Sigmoid colon (tissue), 4 donors: ENCODE measurements around the gene CCL4.
"Not testable (repeated sequence)": the region's sequence is repeated elsewhere in the genome, so short reads cannot be mapped to it uniquely, and the experiment has no call there.

Source experiments
- EP300 ChIP-seq, 4 donors: sonication (generic); formaldehyde crosslinking; IDR thresholded peaks; one replicate each; pipeline ENCODE4 v1.6.1; 2017; ENCODE audit warnings: antibody characterized with exemption in 4 of 4
- POLR2A ChIP-seq, 2 donors: fragments of 450-650 bp; IDR thresholded peaks; one replicate each; pipeline ENCODE4 v1.6.1; 2016; ENCODE audit warnings: antibody characterized with exemption in 2 of 2, mild to moderate bottlenecking in 2 of 2, moderate library complexity in 2 of 2
- POLR2AphosphoS5 ChIP-seq, 4 donors: sonication (generic); formaldehyde crosslinking; IDR thresholded peaks; one replicate each; pipeline ENCODE4 v1.6.1; 2017; ENCODE audit warnings: antibody characterized with exemption in 4 of 4
- TF ChIP-seq, protein P1 (sequence below), 4 experiments: fragments of 450-650 bp in 3 of 4; fragments of 200-600 bp in 1 of 4; IDR thresholded peaks; one replicate each; pipeline ENCODE4 v1.5.1; 2016 to 2019; ENCODE audit warnings: antibody characterized with exemption in 4 of 4, mild to moderate bottlenecking in 3 of 4, moderate library complexity in 2 of 4

DNA sequence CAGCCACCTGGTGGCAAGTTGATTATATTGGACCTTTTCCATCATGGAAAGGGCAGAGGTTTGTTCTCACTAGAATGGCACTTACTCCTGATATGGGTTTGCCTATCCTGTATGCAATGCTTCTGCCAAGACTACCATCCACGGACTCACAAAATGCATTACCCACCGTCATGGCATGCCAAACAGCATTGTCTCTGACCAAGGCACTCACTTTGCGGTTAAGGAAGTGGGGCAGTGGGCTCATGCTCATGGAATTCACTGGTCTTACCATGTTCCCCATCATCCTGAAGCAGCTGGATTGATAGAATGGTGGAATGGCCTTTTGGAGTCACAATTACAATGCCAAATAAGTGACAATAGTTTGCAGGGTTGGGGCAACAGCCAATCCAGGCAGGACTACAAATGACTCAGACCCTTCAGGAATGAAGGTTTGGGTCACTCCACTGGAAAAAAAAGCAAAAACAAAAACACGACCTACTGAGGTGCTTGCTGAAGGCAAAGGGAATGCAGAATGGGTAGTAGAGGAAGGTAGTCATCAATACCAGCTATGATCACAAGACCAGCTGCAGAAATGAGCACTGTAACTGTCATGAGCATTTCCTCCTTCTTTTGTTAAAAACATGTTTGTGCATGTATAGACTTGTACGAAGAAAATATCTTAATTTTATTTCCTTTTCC, 11.5 kb downstream of the CCL4 start:
- TF ChIP-seq, protein P1, sequence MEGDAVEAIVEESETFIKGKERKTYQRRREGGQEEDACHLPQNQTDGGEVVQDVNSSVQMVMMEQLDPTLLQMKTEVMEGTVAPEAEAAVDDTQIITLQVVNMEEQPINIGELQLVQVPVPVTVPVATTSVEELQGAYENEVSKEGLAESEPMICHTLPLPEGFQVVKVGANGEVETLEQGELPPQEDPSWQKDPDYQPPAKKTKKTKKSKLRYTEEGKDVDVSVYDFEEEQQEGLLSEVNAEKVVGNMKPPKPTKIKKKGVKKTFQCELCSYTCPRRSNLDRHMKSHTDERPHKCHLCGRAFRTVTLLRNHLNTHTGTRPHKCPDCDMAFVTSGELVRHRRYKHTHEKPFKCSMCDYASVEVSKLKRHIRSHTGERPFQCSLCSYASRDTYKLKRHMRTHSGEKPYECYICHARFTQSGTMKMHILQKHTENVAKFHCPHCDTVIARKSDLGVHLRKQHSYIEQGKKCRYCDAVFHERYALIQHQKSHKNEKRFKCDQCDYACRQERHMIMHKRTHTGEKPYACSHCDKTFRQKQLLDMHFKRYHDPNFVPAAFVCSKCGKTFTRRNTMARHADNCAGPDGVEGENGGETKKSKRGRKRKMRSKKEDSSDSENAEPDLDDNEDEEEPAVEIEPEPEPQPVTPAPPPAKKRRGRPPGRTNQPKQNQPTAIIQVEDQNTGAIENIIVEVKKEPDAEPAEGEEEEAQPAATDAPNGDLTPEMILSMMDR (IDR thresholded peaks at IDR 0.05): not testable (repeated sequence)
- TF ChIP-seq EP300, POLR2A, POLR2AphosphoS5 (IDR thresholded peaks at IDR 0.05): not testable (repeated sequence)
